Measurements from ENCODE around the gene CPNE9. TPM values are rescaled to one million over a fixed set of nuclear protein-coding genes. Genes with fewer than 3 reads are reported as not detected.
A peak's percentile ranks its signal among the peaks of the same experiment; 100 is the strongest.

The CPNE9 gene
- polyA plus RNA-seq (2013, experiment 1 of 2): 2.0 TPM
- polyA plus RNA-seq (2013, experiment 2 of 2): 2.3 TPM

GRCh38 chr3:9703736-9704346, at the start of gene CPNE9:
CPNE9 (plus strand) TSS chr3:9703833; CDS start chr3:9703997, 164 bp downstream.
- H3K9ac ChIP-seq (ENCODE audit: low read depth, low read length): no peak within 1 kb of the TSS
- peaks cover 3% of the 10 kb centered on the region; the same call in 1 of the 2 replicates for H3K36me3 ChIP-seq (ENCODE audit: insufficient read depth, low read length)
- H3K4me3 ChIP-seq (ENCODE audit: low read length): peak within 1 kb of the TSS; percentile 62
- H3K27me3 ChIP-seq (ENCODE audit: insufficient read depth, low read length): peaks cover 28% of the 10 kb centered on the region
- H3K9me3 ChIP-seq (ENCODE audit: insufficient read depth, low read depth, low read length): no peaks in the 10 kb centered on the region
- H3K4me1 ChIP-seq (ENCODE audit: insufficient read depth, low read length): no peaks in the 10 kb centered on the region
- WGBS: 2% methylated on average over 56 of the region's 56 CpGs
- no peak within 1 kb of the TSS for H3K27ac ChIP-seq (ENCODE audit: low read depth, low read length)

GRCh38 chr3:9659849-9660248, 43.8 kb upstream of the CPNE9 start:
- Histone ChIP-seq H3K9ac (ENCODE audit: low read depth, low read length) (no peak overlapping the region), H3K36me3 (ENCODE audit: insufficient read depth, low read length) (peaks cover 75% of the 10 kb centered on the region), H3K27me3 (ENCODE audit: insufficient read depth, low read length) (no peaks in the 10 kb centered on the region), H3K27ac (ENCODE audit: low read depth, low read length) (no peak overlapping the region), H3K9me3 (ENCODE audit: insufficient read depth, low read depth, low read length) (no peaks in the 10 kb centered on the region), H3K4me3 (ENCODE audit: low read length) (no peak overlapping the region), H3K4me1 (ENCODE audit: insufficient read depth, low read length) (no peaks in the 10 kb centered on the region)
- 94% methylated on average over 4 of the region's 4 CpGs for WGBS

GRCh38 chr3:9660972-9661371, 42.7 kb upstream of the CPNE9 start:
- 93% methylated on average over 5 of the region's 6 CpGs for WGBS
- Histone ChIP-seq H3K36me3 (ENCODE audit: insufficient read depth, low read length) (peaks cover 67% of the 10 kb centered on the region), H3K9ac (ENCODE audit: low read depth, low read length) (no peak overlapping the region)

GRCh38 chr3:9664119-9664751, 39.4 kb upstream of the CPNE9 start:
- H3K4me3 ChIP-seq (ENCODE audit: low read length): no peak overlapping the region
- peaks cover 68% of the 10 kb centered on the region for H3K36me3 ChIP-seq (ENCODE audit: insufficient read depth, low read length)
- no peak overlapping the region for H3K27ac ChIP-seq (ENCODE audit: low read depth, low read length)
- no peak overlapping the region for H3K9ac ChIP-seq (ENCODE audit: low read depth, low read length)
- WGBS: 97% methylated on average over 5 of the region's 5 CpGs
- H3K4me1 ChIP-seq (ENCODE audit: insufficient read depth, low read length): no peaks in the 10 kb centered on the region
- no peaks in the 10 kb centered on the region for H3K27me3 ChIP-seq (ENCODE audit: insufficient read depth, low read length)
- H3K9me3 ChIP-seq (ENCODE audit: insufficient read depth, low read depth, low read length): no peaks in the 10 kb centered on the region

More at GRCh38 chr3:9660972-9661371, 42.7 kb upstream of the CPNE9 start:
- H3K27ac ChIP-seq (ENCODE audit: low read depth, low read length): no peak overlapping the region
- no peak overlapping the region for H3K4me3 ChIP-seq (ENCODE audit: low read length)
- H3K4me1 ChIP-seq (ENCODE audit: insufficient read depth, low read length): no peaks in the 10 kb centered on the region
- H3K9me3 ChIP-seq (ENCODE audit: insufficient read depth, low read depth, low read length): no peaks in the 10 kb centered on the region
- H3K27me3 ChIP-seq (ENCODE audit: insufficient read depth, low read length): no peaks in the 10 kb centered on the region

GRCh38 chr3:9666704-9667445, 36.8 kb upstream of the CPNE9 start:
- Histone ChIP-seq H3K27me3 (ENCODE audit: insufficient read depth, low read length) (no peaks in the 10 kb centered on the region), H3K9ac (ENCODE audit: low read depth, low read length) (no peak overlapping the region), H3K27ac (ENCODE audit: low read depth, low read length) (no peak overlapping the region), H3K36me3 (ENCODE audit: insufficient read depth, low read length) (peaks cover 78% of the 10 kb centered on the region), H3K4me1 (ENCODE audit: insufficient read depth, low read length) (no peaks in the 10 kb centered on the region), H3K9me3 (ENCODE audit: insufficient read depth, low read depth, low read length) (no peaks in the 10 kb centered on the region), H3K4me3 (ENCODE audit: low read length) (no peak overlapping the region)
- WGBS: 93% methylated on average over 7 of the region's 7 CpGs

GRCh38 chr3:9669277-9669676, 34.4 kb upstream of the CPNE9 start:
- peaks cover 81% of the 10 kb centered on the region for H3K36me3 ChIP-seq (ENCODE audit: insufficient read depth, low read length)

GRCh38 chr3:9669720-9670432, 33.8 kb upstream of the CPNE9 start:
- H3K36me3 ChIP-seq (ENCODE audit: insufficient read depth, low read length): peaks cover 79% of the 10 kb centered on the region
- H3K9me3 ChIP-seq (ENCODE audit: insufficient read depth, low read depth, low read length): no peaks in the 10 kb centered on the region
- 94% methylated on average over 4 of the region's 4 CpGs for WGBS
- no peak overlapping the region for H3K9ac ChIP-seq (ENCODE audit: low read depth, low read length)
- no peaks in the 10 kb centered on the region for H3K27me3 ChIP-seq (ENCODE audit: insufficient read depth, low read length)
- no peaks in the 10 kb centered on the region for H3K4me1 ChIP-seq (ENCODE audit: insufficient read depth, low read length)
- H3K4me3 ChIP-seq (ENCODE audit: low read length): no peak overlapping the region
- no peak overlapping the region for H3K27ac ChIP-seq (ENCODE audit: low read depth, low read length)

More at GRCh38 chr3:9669277-9669676, 34.4 kb upstream of the CPNE9 start:
- Histone ChIP-seq H3K4me1 (ENCODE audit: insufficient read depth, low read length) (no peaks in the 10 kb centered on the region), H3K27ac (ENCODE audit: low read depth, low read length) (no peak overlapping the region), H3K4me3 (ENCODE audit: low read length) (no peak overlapping the region), H3K9ac (ENCODE audit: low read depth, low read length) (no peak overlapping the region), H3K9me3 (ENCODE audit: insufficient read depth, low read depth, low read length) (no peaks in the 10 kb centered on the region), H3K27me3 (ENCODE audit: insufficient read depth, low read length) (no peaks in the 10 kb centered on the region)
- WGBS: 98% methylated on average over 4 of the region's 4 CpGs

GRCh38 chr3:9673082-9673481, 30.6 kb upstream of the CPNE9 start:
- H3K36me3 ChIP-seq (ENCODE audit: insufficient read depth, low read length): peaks cover 82% of the 10 kb centered on the region

GRCh38 chr3:9673752-9674151, 29.9 kb upstream of the CPNE9 start:
- Histone ChIP-seq H3K9me3 (ENCODE audit: insufficient read depth, low read depth, low read length) (no peaks in the 10 kb centered on the region), H3K4me3 (ENCODE audit: low read length) (no peak overlapping the region), H3K27me3 (ENCODE audit: insufficient read depth, low read length) (no peaks in the 10 kb centered on the region), H3K27ac (ENCODE audit: low read depth, low read length) (no peak overlapping the region), H3K36me3 (ENCODE audit: insufficient read depth, low read length) (peaks cover 82% of the 10 kb centered on the region), H3K9ac (ENCODE audit: low read depth, low read length) (no peak overlapping the region), H3K4me1 (ENCODE audit: insufficient read depth, low read length) (no peaks in the 10 kb centered on the region; the same call in 1 of the 2 replicates)
- 98% methylated on average over 2 of the region's 2 CpGs for WGBS

More at GRCh38 chr3:9673082-9673481, 30.6 kb upstream of the CPNE9 start:
- no peak overlapping the region for H3K9ac ChIP-seq (ENCODE audit: low read depth, low read length)
- no peaks in the 10 kb centered on the region for H3K9me3 ChIP-seq (ENCODE audit: insufficient read depth, low read depth, low read length)
- no peaks in the 10 kb centered on the region; the same call in 1 of the 2 replicates for H3K4me1 ChIP-seq (ENCODE audit: insufficient read depth, low read length)
- H3K27ac ChIP-seq (ENCODE audit: low read depth, low read length): no peak overlapping the region
- H3K4me3 ChIP-seq (ENCODE audit: low read length): no peak overlapping the region
- H3K27me3 ChIP-seq (ENCODE audit: insufficient read depth, low read length): no peaks in the 10 kb centered on the region

GRCh38 chr3:9675736-9676290, 27.8 kb upstream of the CPNE9 start:
- WGBS: 87% methylated on average over 5 of the region's 5 CpGs
- peaks cover 82% of the 10 kb centered on the region for H3K36me3 ChIP-seq (ENCODE audit: insufficient read depth, low read length)
- H3K4me3 ChIP-seq (ENCODE audit: low read length): no peak overlapping the region
- H3K9me3 ChIP-seq (ENCODE audit: insufficient read depth, low read depth, low read length): no peaks in the 10 kb centered on the region
- H3K9ac ChIP-seq (ENCODE audit: low read depth, low read length): no peak overlapping the region
- no peaks in the 10 kb centered on the region for H3K27me3 ChIP-seq (ENCODE audit: insufficient read depth, low read length)
- H3K4me1 ChIP-seq (ENCODE audit: insufficient read depth, low read length): no peaks in the 10 kb centered on the region; the same call in 1 of the 2 replicates
- H3K27ac ChIP-seq (ENCODE audit: low read depth, low read length): no peak overlapping the region
